GM12873 (cell line): ENCODE measurements around the gene MTFP1.
A peak's percentile ranks its signal among the peaks of the same experiment; 100 is the strongest.

Experiments
- CTCF ChIP-seq: IDR thresholded peaks from 2 replicates; pipeline ENCODE4 v1.5.1; 2012; ENCODE audit warnings: low read depth, mild to moderate bottlenecking, moderate library complexity, low read length, control low read depth; ENCODE audit not compliant: insufficient read depth; ENCODE audit errors: missing control alignments

The MTFP1 gene

GRCh38 chr22:30416837-30417236 is 8.7 kb upstream of the MTFP1 start:
- TF ChIP-seq CTCF = no peak

- no peak for TF ChIP-seq CTCF
Observed at GRCh38 chr22:30420347-30421125, 5.0 kb upstream of the MTFP1 start.

GRCh38 chr22:30421695-30422480 is 3.7 kb upstream of the MTFP1 start:
- no peak for TF ChIP-seq CTCF

- no peak for TF ChIP-seq CTCF
Observed at GRCh38 chr22:30422481-30423300, 2.9 kb upstream of the MTFP1 start.

GRCh38 chr22:30423301-30423958 is 2.1 kb upstream of the MTFP1 start:
- TF ChIP-seq CTCF = peak; percentile 15

- TF ChIP-seq CTCF = no peak
Observed at GRCh38 chr22:30423959-30424533, 1.5 kb upstream of the MTFP1 start.
